Tibial artery (tissue), 4 donors: Measurements from ENCODE around the gene SAMD13.
A peak's percentile ranks its signal among the peaks of the same experiment; 100 is the strongest.
"Not testable (repeated sequence)": the region's sequence is repeated elsewhere in the genome, so short reads cannot be mapped to it uniquely, and the experiment has no call there.

Source experiments
- DNase-seq, 2 donors: peaks; one replicate each; pipeline ENCODE4 v3.0.0-alpha.2; 2019
- H3K27ac ChIP-seq, 2 donors: fragments of 200-600 bp; sonication (generic) in 1 of 2; 1 replicate in 1 of 2; 2 replicates in 1 of 2; pipeline ENCODE4 v1.5.1; 2018 to 2019; ENCODE audit warnings: mild to moderate bottlenecking in 1 of 2
- H3K27me3 ChIP-seq, 2 donors: fragments of 200-600 bp; sonication (generic) in 1 of 2; one replicate each; pipeline versions ENCODE4 v1.5.1 to v1.6.0; 2016 to 2019
- H3K36me3 ChIP-seq, 3 donors: fragments of 200-600 bp; sonication (generic) in 2 of 3; one replicate each; pipeline ENCODE4 v1.5.1; 2016 to 2019; ENCODE audit warnings: mild to moderate bottlenecking in 2 of 3
- H3K4me1 ChIP-seq, 4 donors: fragments of 200-600 bp; sonication (generic) in 2 of 4; 1 replicate in 3 of 4; 2 replicates in 1 of 4; pipeline ENCODE4 v1.5.1; 2016 to 2019
- H3K4me3 ChIP-seq, 2 donors: fragments of 200-600 bp; sonication (generic) in 1 of 2; 1 replicate in 1 of 2; 2 replicates in 1 of 2; pipeline ENCODE4 v1.5.1; 2018 to 2019; ENCODE audit warnings: mild to moderate bottlenecking in 2 of 2
- H3K9me3 ChIP-seq, 3 donors: fragments of 200-600 bp; sonication (generic) in 1 of 3; one replicate each; pipeline ENCODE4 v1.5.1; 2016 to 2019
- CTCF ChIP-seq, 2 experiments: fragments of 200-600 bp in 1 of 2; fragments of 450-650 bp in 1 of 2; IDR thresholded peaks; one replicate each; pipeline ENCODE4 v1.5.1; 2017 to 2019; ENCODE audit warnings: antibody characterized with exemption in 2 of 2, mild to moderate bottlenecking in 1 of 2, moderate library complexity in 1 of 2
- intact Hi-C: fragments of 100-400 bp; cut with DNase I; formaldehyde crosslinking; loops from one replicate; pipeline ENCODE4 v1.15.0; 2023; ENCODE audit warnings: low total_unique reads

SAMD13 gene

GRCh38 chr1:84286071-84286470, 15.4 kb upstream of the SAMD13 start:
- intact Hi-C loops: no loop called here
- Histone ChIP-seq H3K9me3 (peaks cover 0 to 4% (median 0%) of the 10 kb centered on the region in 3 donors), H3K4me1 (peaks cover 0 to 13% (median 0%) of the 10 kb centered on the region in 4 donors), H3K36me3 (no peaks in the 10 kb centered on the region), H3K27me3 (no peaks in the 10 kb centered on the region), H3K4me3 (no peak overlapping the region), H3K27ac (no peak overlapping the region)
- TF ChIP-seq CTCF (IDR thresholded peaks at IDR 0.05): no peak
- DNase-seq: no peak

DNA sequence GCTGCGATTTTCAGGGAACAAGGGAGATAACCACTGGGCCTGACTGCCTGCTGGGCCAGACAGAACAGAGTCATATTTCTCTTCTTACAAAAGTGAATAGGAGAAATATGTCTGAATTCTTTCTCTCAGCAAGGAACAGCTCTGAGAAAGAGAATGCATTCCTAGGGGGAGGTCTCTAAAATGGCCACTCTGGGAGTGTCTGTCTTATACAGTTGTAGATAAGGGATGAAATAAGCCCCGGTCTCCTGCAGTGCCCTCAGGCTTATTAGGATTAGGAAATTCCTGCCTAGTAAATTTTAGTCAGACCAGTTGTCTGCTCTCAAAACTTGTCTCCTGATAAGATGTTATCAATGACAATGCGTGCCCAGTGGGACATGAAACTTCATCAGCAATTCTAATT, 14.1 kb upstream of the SAMD13 start:
- intact Hi-C loops, H3K36me3 ChIP-seq, H3K27me3 ChIP-seq: not testable (repeated sequence)

DNA sequence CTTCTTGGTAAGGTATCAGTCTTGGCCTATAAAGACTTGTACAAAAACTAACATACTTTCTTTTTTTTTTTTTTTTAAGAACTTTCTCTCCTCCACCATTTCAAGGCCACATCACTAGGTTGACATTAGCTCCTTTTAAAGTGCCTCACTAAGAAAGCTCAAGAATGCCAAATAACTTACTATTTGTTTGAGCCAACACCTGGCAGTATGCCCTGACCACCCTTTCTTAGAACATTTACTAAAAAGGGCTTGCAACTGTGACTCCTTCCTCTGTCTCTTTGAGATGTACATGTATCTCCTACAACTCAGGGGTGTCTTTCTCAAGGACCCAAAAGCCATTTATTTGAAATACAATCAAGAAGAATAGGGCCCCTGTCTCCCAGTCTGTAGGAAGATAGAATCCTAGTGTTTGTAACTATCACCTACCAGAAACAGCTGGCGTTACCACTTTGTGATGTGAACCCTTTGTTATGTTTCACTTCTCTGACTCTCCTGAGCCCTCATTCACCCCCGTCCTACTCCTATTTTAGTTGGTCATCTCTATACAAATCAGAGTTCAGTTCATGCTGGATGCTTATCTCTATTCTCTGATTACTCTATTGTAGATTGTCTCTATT, 12.2 kb upstream of the SAMD13 start:
- intact Hi-C loops: no loop called here

More for the DNA sequence above, 14.1 kb upstream of the SAMD13 start:
- H3K9me3 ChIP-seq, DNase-seq, H3K4me3 ChIP-seq, H3K27ac ChIP-seq: not testable (repeated sequence)
- peaks cover 0 to 13% (median 0%) of the 10 kb centered on the region in 4 donors for H3K4me1 ChIP-seq

DNA sequence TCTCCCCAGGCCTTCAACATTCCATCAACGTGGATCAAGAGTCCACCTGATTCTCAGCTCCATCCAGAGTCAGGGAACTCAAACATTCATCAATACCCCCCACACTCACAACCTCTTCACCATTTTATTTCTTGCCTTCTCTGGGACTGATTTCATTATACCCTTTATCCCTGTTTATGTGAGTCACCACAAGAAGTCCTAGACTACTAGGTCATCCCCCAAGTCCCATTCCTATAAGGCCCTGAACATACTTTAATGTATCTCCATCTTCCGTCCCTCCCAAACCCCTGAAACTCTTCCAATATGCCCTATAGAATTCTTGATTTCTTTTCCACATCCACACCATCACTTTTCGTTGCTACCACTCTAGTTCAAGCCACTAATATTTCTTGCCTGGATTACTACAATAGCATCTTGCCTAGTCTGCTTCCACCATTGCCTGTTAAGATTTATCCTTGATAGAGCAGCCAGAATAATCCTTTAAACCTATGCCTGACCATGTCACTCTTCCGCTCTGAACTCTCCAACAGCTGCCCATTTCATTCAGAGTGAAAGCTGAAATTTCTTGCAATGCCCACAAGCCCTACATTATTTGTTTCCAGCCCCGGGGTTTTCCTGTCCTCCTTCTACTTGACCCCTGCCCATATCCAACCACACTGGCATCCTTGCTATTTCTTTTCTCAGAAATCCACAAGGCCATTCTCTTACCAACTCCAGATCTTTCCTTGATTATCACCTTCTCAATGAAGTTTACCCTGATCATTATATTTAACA, 9.4 kb upstream of the SAMD13 start:
- no peak for TF ChIP-seq CTCF (IDR thresholded peaks at IDR 0.05)

More for the DNA sequence above, 12.2 kb upstream of the SAMD13 start:
- Histone ChIP-seq H3K9me3 (peaks cover 0 to 4% (median 0%) of the 10 kb centered on the region in 3 donors), H3K27ac (peak overlapping the region in 1 of 2 donors; percentile 24), H3K36me3 (no peaks in the 10 kb centered on the region), H3K4me1 (peaks cover 0 to 13% (median 0%) of the 10 kb centered on the region in 4 donors), H3K4me3 (no peak overlapping the region), H3K27me3 (no peaks in the 10 kb centered on the region)
- no peak for DNase-seq
- TF ChIP-seq CTCF (IDR thresholded peaks at IDR 0.05): no peak

DNA sequence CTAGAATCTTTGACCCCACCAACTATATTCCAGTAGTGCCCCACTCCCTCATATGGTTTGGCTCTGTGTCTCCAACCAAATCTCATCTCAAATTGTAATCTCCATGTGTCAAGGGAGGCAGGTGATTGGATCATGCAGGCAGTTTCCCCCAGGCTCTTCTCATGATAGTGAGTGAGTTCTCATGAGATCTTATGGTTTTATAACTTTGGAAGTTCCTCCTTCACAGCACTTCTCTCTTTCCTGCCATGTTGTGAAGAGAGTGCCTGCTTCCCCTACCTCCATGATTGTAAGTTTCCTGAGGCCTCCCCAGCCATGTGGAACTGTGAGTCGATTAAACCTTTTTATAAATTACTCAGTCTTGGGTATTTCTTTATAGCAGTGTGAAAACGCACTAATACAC, 7.7 kb upstream of the SAMD13 start:
- Histone ChIP-seq H3K27me3 (no peaks in the 10 kb centered on the region), H3K4me3 (no peak overlapping the region), H3K27ac (no peak overlapping the region), H3K4me1 (peaks cover 0 to 15% (median 2%) of the 10 kb centered on the region in 4 donors), H3K36me3 (no peaks in the 10 kb centered on the region), H3K9me3 (no peaks in the 10 kb centered on the region)
- DNase-seq: no peak
- no peak for TF ChIP-seq CTCF (IDR thresholded peaks at IDR 0.05)
- intact Hi-C loops: no loop called here

More for the DNA sequence above, 9.4 kb upstream of the SAMD13 start:
- intact Hi-C loops: no loop called here
- Histone ChIP-seq H3K27ac (no peak overlapping the region), H3K36me3 (no peaks in the 10 kb centered on the region), H3K27me3 (no peaks in the 10 kb centered on the region), H3K9me3 (peaks cover 0 to 4% (median 0%) of the 10 kb centered on the region in 3 donors), H3K4me1 (peaks cover 0 to 13% (median 0%) of the 10 kb centered on the region in 4 donors), H3K4me3 (no peak overlapping the region)
- DNase-seq: no peak

- H3K9me3 ChIP-seq: no peaks in the 10 kb centered on the region
- no peak for DNase-seq
- peaks cover 0 to 11% (median 2%) of the 10 kb centered on the region in 4 donors for H3K4me1 ChIP-seq
- H3K27ac ChIP-seq: no peak overlapping the region
- H3K36me3 ChIP-seq: no peaks in the 10 kb centered on the region
- TF ChIP-seq CTCF (IDR thresholded peaks at IDR 0.05): no peak
- no peaks in the 10 kb centered on the region for H3K27me3 ChIP-seq
- intact Hi-C loops: no loop called here
- no peak overlapping the region for H3K4me3 ChIP-seq
These were observed 6.8 kb upstream of the SAMD13 start for GRCh38 chr1:84294751-84295150.
